Neural cell (in vitro differentiated cells): ENCODE measurements around the gene CEP55. TPM values are rescaled to one million over a fixed set of nuclear protein-coding genes. Genes with fewer than 3 reads are reported as not detected.

Source experiments
- H2AFZ ChIP-seq: fragments of 200-600, 300-800 bp; sonication (generic), shearing (Covaris generic); 2 replicates; pipeline ENCODE4 v1.6.0; 2014; ENCODE audit warnings: low read depth, mild to moderate bottlenecking, antibody characterized with exemption, low read length, moderate library complexity
- H3F3A ChIP-seq: fragments of 200-600 bp; shearing (Covaris generic); 2 replicates; pipeline ENCODE4 v1.6.1; 2016; ENCODE audit warnings: mild to moderate bottlenecking, moderate library complexity, mixed read lengths, antibody characterized with exemption, low read length; ENCODE audit not compliant: insufficient read depth, poor library complexity, severe bottlenecking
- H3K27ac ChIP-seq: fragments of 200-600, 300-800 bp; sonication (generic), shearing (Covaris generic); 2 replicates; pipeline ENCODE4 v1.5.1; 2014; ENCODE audit warnings: mild to moderate bottlenecking, low read length, moderate library complexity
- H3K27me3 ChIP-seq: fragments of 300-800, 200-600 bp; sonication (generic), shearing (Covaris generic); 2 replicates; pipeline ENCODE4 v1.6.0; 2014; ENCODE audit warnings: mild to moderate bottlenecking, low read depth, low read length, moderate library complexity; ENCODE audit not compliant: insufficient read depth
- H3K36me3 ChIP-seq: fragments of 300-800, 200-600 bp; sonication (generic), shearing (Covaris generic); 2 replicates; pipeline ENCODE4 v1.5.1; 2014; ENCODE audit warnings: mild to moderate bottlenecking, antibody characterized with exemption, low read length, moderate library complexity; ENCODE audit not compliant: insufficient read depth
- H3K4me2 ChIP-seq: fragments of 300-800, 200-600 bp; sonication (generic), shearing (Covaris generic); 2 replicates; pipeline ENCODE4 v1.6.0; 2014; ENCODE audit warnings: mild to moderate bottlenecking, low read length
- H3K4me3 ChIP-seq: fragments of 300-800, 200-600 bp; sonication (generic), shearing (Covaris generic); 2 replicates; pipeline ENCODE4 v1.5.1; 2014; ENCODE audit warnings: mild to moderate bottlenecking, low read length, moderate library complexity
- H3K79me2 ChIP-seq: fragments of 200-600 bp; shearing (Covaris generic); replicated peaks from 2 replicates; pipeline ENCODE4 v1.6.0; 2014; ENCODE audit warnings: mild to moderate bottlenecking, low read length, moderate library complexity; ENCODE audit not compliant: insufficient read depth
- H3K9ac ChIP-seq: fragments of 300-800, 200-600 bp; sonication (generic), shearing (Covaris generic); 2 replicates; pipeline ENCODE4 v1.6.1; 2016; ENCODE audit warnings: mild to moderate bottlenecking, low read length, mixed read lengths
- H3K9me2 ChIP-seq: fragments of 200-600 bp; shearing (Covaris generic); 2 replicates; pipeline ENCODE4 v1.6.1; 2016; ENCODE audit warnings: mild to moderate bottlenecking, low read length, mixed read lengths; ENCODE audit not compliant: insufficient read depth
- H3K9me3 ChIP-seq: fragments of 200-600, 300-800 bp; sonication (generic), shearing (Covaris generic); 2 replicates; pipeline ENCODE4 v1.6.1; 2016; ENCODE audit warnings: mild to moderate bottlenecking, mixed run types, low read length, moderate library complexity, mixed read lengths
- H4K20me1 ChIP-seq: fragments of 200-600 bp; shearing (Covaris generic); 2 replicates; pipeline ENCODE4 v1.6.1; 2016; ENCODE audit warnings: mild to moderate bottlenecking, mixed run types; ENCODE audit not compliant: insufficient read depth
- EP300 ChIP-seq: fragments of 450-650 bp; conservative IDR thresholded peaks from 2 replicates; pipeline ENCODE4 v1.6.1; 2014; ENCODE audit warnings: antibody characterized with exemption, mild to moderate bottlenecking, moderate library complexity; ENCODE audit not compliant: poor library complexity, severe bottlenecking
- EZH2 ChIP-seq: fragments of 200-600, 300-800 bp; shearing (Covaris generic), sonication (generic); IDR thresholded peaks from 2 replicates; pipeline ENCODE4 v1.6.1; 2014; ENCODE audit warnings: antibody characterized with exemption, low read length, borderline replicate concordance, mild to moderate bottlenecking; ENCODE audit not compliant: insufficient read depth, poor library complexity, severe bottlenecking
- MXI1 ChIP-seq: fragments of 450-650 bp; conservative IDR thresholded peaks from 2 replicates; pipeline ENCODE4 v1.6.1; 2014; ENCODE audit warnings: antibody characterized with exemption, mild to moderate bottlenecking; ENCODE audit not compliant: poor library complexity, severe bottlenecking
- POLR2AphosphoS5 ChIP-seq: IDR thresholded peaks from 2 replicates; pipeline ENCODE4 v1.6.1; 2012
- RAD21 ChIP-seq: fragments of 450-650 bp; conservative IDR thresholded peaks from 2 replicates; pipeline ENCODE4 v1.6.1; 2014; ENCODE audit warnings: antibody characterized with exemption, mild to moderate bottlenecking, moderate library complexity
- SMC3 ChIP-seq: fragments of 450-650 bp; conservative IDR thresholded peaks from 2 replicates; pipeline ENCODE4 v1.6.1; 2014; ENCODE audit warnings: antibody characterized with exemption, mild to moderate bottlenecking, moderate library complexity; ENCODE audit not compliant: poor library complexity
- TAF1 ChIP-seq: IDR thresholded peaks from 2 replicates; pipeline ENCODE4 v1.6.1; 2012; ENCODE audit warnings: low read depth
- polyA plus RNA-seq: library from polyadenylated mRNA; depleted of rRNA; stranded (reverse); fragments of >200 nt; gene quantifications from 2 replicates; pipeline ENCODE4 v1.2.3, GENCODE V29; 2014
- TF ChIP-seq, protein P1 (sequence below): fragments of 450-650 bp; IDR thresholded peaks from 2 replicates; pipeline ENCODE4 v1.5.1; 2014; ENCODE audit warnings: antibody characterized with exemption, mild to moderate bottlenecking, moderate library complexity; ENCODE audit not compliant: poor library complexity, severe bottlenecking
- TF ChIP-seq, protein P2 (sequence below): IDR thresholded peaks from 2 replicates; pipeline ENCODE4 v1.6.1; 2012; ENCODE audit warnings: borderline replicate concordance

Gene CEP55
- polyA plus RNA-seq, 1 donor from 2014 or later: 0.67 TPM

GRCh38 chr10:93501650-93502049 is 5.2 kb downstream of the CEP55 start:
- Histone ChIP-seq H4K20me1 (no peaks in the 10 kb centered on the region), H3K9me3 (no peaks in the 10 kb centered on the region), H3K9ac (no peak overlapping the region), H3F3A (no peaks in the 10 kb centered on the region), H3K27me3 (no peaks in the 10 kb centered on the region), H2AFZ (no peak overlapping the region), H3K9me2 (no peaks in the 10 kb centered on the region), H3K4me2 (no peak overlapping the region), H3K27ac (no peak overlapping the region), H3K4me3 (no peak overlapping the region), H3K36me3 (no peaks in the 10 kb centered on the region), H3K79me2 (no peaks in the 10 kb centered on the region)
- TF ChIP-seq TAF1 (no peak), RAD21 (no peak), SMC3 (no peak), EP300 (no peak), EZH2 (no peak), MXI1 (no peak), POLR2AphosphoS5 (no peak)
- TF ChIP-seq, protein P1, sequence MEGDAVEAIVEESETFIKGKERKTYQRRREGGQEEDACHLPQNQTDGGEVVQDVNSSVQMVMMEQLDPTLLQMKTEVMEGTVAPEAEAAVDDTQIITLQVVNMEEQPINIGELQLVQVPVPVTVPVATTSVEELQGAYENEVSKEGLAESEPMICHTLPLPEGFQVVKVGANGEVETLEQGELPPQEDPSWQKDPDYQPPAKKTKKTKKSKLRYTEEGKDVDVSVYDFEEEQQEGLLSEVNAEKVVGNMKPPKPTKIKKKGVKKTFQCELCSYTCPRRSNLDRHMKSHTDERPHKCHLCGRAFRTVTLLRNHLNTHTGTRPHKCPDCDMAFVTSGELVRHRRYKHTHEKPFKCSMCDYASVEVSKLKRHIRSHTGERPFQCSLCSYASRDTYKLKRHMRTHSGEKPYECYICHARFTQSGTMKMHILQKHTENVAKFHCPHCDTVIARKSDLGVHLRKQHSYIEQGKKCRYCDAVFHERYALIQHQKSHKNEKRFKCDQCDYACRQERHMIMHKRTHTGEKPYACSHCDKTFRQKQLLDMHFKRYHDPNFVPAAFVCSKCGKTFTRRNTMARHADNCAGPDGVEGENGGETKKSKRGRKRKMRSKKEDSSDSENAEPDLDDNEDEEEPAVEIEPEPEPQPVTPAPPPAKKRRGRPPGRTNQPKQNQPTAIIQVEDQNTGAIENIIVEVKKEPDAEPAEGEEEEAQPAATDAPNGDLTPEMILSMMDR: no peak
- TF ChIP-seq, protein P2, sequence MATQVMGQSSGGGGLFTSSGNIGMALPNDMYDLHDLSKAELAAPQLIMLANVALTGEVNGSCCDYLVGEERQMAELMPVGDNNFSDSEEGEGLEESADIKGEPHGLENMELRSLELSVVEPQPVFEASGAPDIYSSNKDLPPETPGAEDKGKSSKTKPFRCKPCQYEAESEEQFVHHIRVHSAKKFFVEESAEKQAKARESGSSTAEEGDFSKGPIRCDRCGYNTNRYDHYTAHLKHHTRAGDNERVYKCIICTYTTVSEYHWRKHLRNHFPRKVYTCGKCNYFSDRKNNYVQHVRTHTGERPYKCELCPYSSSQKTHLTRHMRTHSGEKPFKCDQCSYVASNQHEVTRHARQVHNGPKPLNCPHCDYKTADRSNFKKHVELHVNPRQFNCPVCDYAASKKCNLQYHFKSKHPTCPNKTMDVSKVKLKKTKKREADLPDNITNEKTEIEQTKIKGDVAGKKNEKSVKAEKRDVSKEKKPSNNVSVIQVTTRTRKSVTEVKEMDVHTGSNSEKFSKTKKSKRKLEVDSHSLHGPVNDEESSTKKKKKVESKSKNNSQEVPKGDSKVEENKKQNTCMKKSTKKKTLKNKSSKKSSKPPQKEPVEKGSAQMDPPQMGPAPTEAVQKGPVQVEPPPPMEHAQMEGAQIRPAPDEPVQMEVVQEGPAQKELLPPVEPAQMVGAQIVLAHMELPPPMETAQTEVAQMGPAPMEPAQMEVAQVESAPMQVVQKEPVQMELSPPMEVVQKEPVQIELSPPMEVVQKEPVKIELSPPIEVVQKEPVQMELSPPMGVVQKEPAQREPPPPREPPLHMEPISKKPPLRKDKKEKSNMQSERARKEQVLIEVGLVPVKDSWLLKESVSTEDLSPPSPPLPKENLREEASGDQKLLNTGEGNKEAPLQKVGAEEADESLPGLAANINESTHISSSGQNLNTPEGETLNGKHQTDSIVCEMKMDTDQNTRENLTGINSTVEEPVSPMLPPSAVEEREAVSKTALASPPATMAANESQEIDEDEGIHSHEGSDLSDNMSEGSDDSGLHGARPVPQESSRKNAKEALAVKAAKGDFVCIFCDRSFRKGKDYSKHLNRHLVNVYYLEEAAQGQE: no peak

GRCh38 chr10:93503075-93503474 is 6.7 kb downstream of the CEP55 start:
- H3K9ac ChIP-seq: no peak overlapping the region
- no peaks in the 10 kb centered on the region for H3K9me3 ChIP-seq
- H4K20me1 ChIP-seq: no peaks in the 10 kb centered on the region
- H3K27me3 ChIP-seq: no peaks in the 10 kb centered on the region
- H3K9me2 ChIP-seq: no peaks in the 10 kb centered on the region
- H3K36me3 ChIP-seq: no peaks in the 10 kb centered on the region
- TF ChIP-seq, protein P2: no peak
- TF ChIP-seq TAF1 (no peak), RAD21 (no peak), POLR2AphosphoS5 (no peak), EP300 (no peak), EZH2 (no peak), MXI1 (no peak), SMC3 (no peak)
- TF ChIP-seq, protein P1: no peak
- no peaks in the 10 kb centered on the region for H3F3A ChIP-seq
- no peak overlapping the region for H3K27ac ChIP-seq
- H3K4me2 ChIP-seq: no peak overlapping the region
- no peak overlapping the region for H3K4me3 ChIP-seq
- H2AFZ ChIP-seq: no peak overlapping the region
- H3K79me2 ChIP-seq: no peaks in the 10 kb centered on the region
